Neural progenitor cell (in vitro differentiated cells): ENCODE data around the gene GPR132.

Experiments
- EZH2 ChIP-seq: fragments of 200-600 bp; sonication (generic); IDR thresholded peaks from 2 replicates; pipeline ENCODE4 v1.6.1; 2017; ENCODE audit warnings: antibody characterized with exemption, mild to moderate bottlenecking, moderate library complexity
- TF ChIP-seq, protein P1 (sequence below): fragments of 200-600 bp; sonication (generic); IDR thresholded peaks from 2 replicates; pipeline ENCODE4 v1.5.1; 2017; ENCODE audit warnings: antibody characterized with exemption, mild to moderate bottlenecking

DNA sequence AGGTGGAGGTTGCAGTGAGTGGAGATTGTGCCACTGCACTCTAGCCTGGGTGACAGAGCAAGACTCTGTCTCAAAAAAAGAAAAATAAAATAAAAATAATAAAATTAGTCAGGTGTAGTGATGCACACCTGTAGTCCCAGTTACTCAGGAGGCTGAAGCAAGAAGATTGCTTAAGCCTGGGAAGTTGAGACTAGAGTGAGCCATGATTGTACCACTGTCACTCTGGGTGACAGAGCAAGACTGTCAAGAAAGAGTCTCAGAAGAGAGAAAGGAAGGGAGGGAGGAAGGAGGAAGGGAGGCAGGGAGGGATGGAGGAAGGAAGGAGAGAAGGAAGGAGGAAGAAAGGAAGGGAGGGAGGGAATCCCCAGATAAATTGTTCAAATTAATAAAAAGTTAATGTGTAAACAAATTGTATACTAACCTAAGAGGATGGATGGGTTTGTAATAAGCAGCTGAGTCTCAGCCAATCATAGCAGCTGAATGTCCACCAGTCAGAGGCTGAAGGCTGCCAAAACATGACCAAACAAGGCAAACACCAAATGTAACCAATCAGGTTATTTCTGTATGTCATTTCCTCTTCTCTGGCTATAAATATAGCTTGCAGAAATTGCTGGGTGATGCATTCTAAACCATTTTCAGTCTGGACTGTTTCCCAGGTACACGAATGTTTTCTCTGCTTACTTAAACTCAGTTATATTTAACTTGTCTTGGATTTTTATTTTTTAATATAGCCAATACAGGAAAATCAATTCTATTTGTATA lies 38.2 kb downstream of the GPR132 start:
- TF ChIP-seq, protein P1, sequence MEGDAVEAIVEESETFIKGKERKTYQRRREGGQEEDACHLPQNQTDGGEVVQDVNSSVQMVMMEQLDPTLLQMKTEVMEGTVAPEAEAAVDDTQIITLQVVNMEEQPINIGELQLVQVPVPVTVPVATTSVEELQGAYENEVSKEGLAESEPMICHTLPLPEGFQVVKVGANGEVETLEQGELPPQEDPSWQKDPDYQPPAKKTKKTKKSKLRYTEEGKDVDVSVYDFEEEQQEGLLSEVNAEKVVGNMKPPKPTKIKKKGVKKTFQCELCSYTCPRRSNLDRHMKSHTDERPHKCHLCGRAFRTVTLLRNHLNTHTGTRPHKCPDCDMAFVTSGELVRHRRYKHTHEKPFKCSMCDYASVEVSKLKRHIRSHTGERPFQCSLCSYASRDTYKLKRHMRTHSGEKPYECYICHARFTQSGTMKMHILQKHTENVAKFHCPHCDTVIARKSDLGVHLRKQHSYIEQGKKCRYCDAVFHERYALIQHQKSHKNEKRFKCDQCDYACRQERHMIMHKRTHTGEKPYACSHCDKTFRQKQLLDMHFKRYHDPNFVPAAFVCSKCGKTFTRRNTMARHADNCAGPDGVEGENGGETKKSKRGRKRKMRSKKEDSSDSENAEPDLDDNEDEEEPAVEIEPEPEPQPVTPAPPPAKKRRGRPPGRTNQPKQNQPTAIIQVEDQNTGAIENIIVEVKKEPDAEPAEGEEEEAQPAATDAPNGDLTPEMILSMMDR, result no peak
- TF ChIP-seq EZH2, result no peak
